Skeletal muscle cell (primary cell): ENCODE results near the gene BACE1.
"Not testable (repeated sequence)": the region's sequence is repeated elsewhere in the genome, so short reads cannot be mapped to it uniquely, and the experiment has no call there.

ENCODE experiments used
- DNase-seq: peaks from one replicate; pipeline ENCODE4 v3.0.0-alpha.2; 2010; ENCODE audit warnings: low read depth
- H3K4me3 ChIP-seq: 2 replicates; pipeline ENCODE4 v1.5.1; 2011; ENCODE audit warnings: low read depth, mild to moderate bottlenecking, control low read depth, low read length, moderate library complexity

BACE1 gene

GRCh38 chr11:117282956-117283355, 33.1 kb downstream of the BACE1 start:
- H3K4me3 ChIP-seq, result no peak overlapping the region
- DNase-seq, result no peak

GRCh38 chr11:117281869-117282268, 34.2 kb downstream of the BACE1 start:
- H3K4me3 ChIP-seq, result no peak overlapping the region
- DNase-seq, result no peak

GRCh38 chr11:117281159-117281558, 34.9 kb downstream of the BACE1 start:
- DNase-seq, result peak; percentile 92
- H3K4me3 ChIP-seq, result no peak overlapping the region

GRCh38 chr11:117279711-117280376, 36.2 kb downstream of the BACE1 start:
- H3K4me3 ChIP-seq, result no peak overlapping the region
- no peak for DNase-seq

- H3K4me3 ChIP-seq, result no peak overlapping the region
- no peak for DNase-seq
Observed at GRCh38 chr11:117278347-117278746, 37.7 kb downstream of the BACE1 start.

GRCh38 chr11:117273550-117274289, 42.3 kb downstream of the BACE1 start:
- DNase-seq, result peak; percentile 85
- no peak overlapping the region for H3K4me3 ChIP-seq

- not testable (repeated sequence) for DNase-seq, H3K4me3 ChIP-seq
Observed at GRCh38 chr11:117272175-117272574, 43.9 kb downstream of the BACE1 start.

- H3K4me3 ChIP-seq, result no peak overlapping the region
- no peak for DNase-seq
Observed at GRCh38 chr11:117271208-117271607, 44.8 kb downstream of the BACE1 start.

GRCh38 chr11:117269856-117270255, 46.2 kb downstream of the BACE1 start:
- DNase-seq, result no peak
- H3K4me3 ChIP-seq, result no peak overlapping the region

- DNase-seq, result no peak
- H3K4me3 ChIP-seq, result no peak overlapping the region
Observed at GRCh38 chr11:117265745-117266144, 50.3 kb downstream of the BACE1 start.

GRCh38 chr11:117264624-117265323, 51.3 kb downstream of the BACE1 start:
- not testable (repeated sequence) for H3K4me3 ChIP-seq, DNase-seq

- DNase-seq, result peak; percentile 25
- no peak overlapping the region for H3K4me3 ChIP-seq
Observed at GRCh38 chr11:117259417-117259816, 56.6 kb downstream of the BACE1 start.

- no peak overlapping the region for H3K4me3 ChIP-seq
- DNase-seq, result no peak
Observed at GRCh38 chr11:117258576-117258975, 57.5 kb downstream of the BACE1 start.

GRCh38 chr11:117256573-117256972, 59.5 kb downstream of the BACE1 start:
- DNase-seq, result no peak
- H3K4me3 ChIP-seq, result no peak overlapping the region

- H3K4me3 ChIP-seq, result no peak overlapping the region
- no peak for DNase-seq
Observed at GRCh38 chr11:117255966-117256365, 60.1 kb downstream of the BACE1 start.

GRCh38 chr11:117251506-117251905, 64.5 kb downstream of the BACE1 start:
- DNase-seq, result no peak
- H3K4me3 ChIP-seq, result no peak overlapping the region

- H3K4me3 ChIP-seq, result no peak overlapping the region
- no peak for DNase-seq
Observed at GRCh38 chr11:117249571-117249970, 66.5 kb downstream of the BACE1 start.

GRCh38 chr11:117248341-117248740, 67.7 kb downstream of the BACE1 start:
- no peak overlapping the region for H3K4me3 ChIP-seq
- no peak for DNase-seq

- H3K4me3 ChIP-seq, result no peak overlapping the region
- DNase-seq, result peak; percentile 83
Observed at GRCh38 chr11:117239295-117239694, 76.8 kb downstream of the BACE1 start.

GRCh38 chr11:117238221-117238620, 77.8 kb downstream of the BACE1 start:
- DNase-seq, result no peak
- H3K4me3 ChIP-seq, result no peak overlapping the region
